ENCODE results near the gene CPPED1.

- TF ChIP-seq, protein P1, sequence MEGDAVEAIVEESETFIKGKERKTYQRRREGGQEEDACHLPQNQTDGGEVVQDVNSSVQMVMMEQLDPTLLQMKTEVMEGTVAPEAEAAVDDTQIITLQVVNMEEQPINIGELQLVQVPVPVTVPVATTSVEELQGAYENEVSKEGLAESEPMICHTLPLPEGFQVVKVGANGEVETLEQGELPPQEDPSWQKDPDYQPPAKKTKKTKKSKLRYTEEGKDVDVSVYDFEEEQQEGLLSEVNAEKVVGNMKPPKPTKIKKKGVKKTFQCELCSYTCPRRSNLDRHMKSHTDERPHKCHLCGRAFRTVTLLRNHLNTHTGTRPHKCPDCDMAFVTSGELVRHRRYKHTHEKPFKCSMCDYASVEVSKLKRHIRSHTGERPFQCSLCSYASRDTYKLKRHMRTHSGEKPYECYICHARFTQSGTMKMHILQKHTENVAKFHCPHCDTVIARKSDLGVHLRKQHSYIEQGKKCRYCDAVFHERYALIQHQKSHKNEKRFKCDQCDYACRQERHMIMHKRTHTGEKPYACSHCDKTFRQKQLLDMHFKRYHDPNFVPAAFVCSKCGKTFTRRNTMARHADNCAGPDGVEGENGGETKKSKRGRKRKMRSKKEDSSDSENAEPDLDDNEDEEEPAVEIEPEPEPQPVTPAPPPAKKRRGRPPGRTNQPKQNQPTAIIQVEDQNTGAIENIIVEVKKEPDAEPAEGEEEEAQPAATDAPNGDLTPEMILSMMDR (IDR thresholded peaks at IDR 0.05) = no peak
- TF ChIP-seq POLR2AphosphoS5 (IDR thresholded peaks at IDR 0.05) = no peak
Measured at GRCh38 chr16:12837291-12837690, 33.6 kb upstream of the CPPED1 start.

Data from stomach (tissue), 4 donors.